ENCODE data around the gene KBTBD12.
"Not testable (repeated sequence)": the region's sequence is repeated elsewhere in the genome, so short reads cannot be mapped to it uniquely, and the experiment has no call there.

KBTBD12 gene

DNA sequence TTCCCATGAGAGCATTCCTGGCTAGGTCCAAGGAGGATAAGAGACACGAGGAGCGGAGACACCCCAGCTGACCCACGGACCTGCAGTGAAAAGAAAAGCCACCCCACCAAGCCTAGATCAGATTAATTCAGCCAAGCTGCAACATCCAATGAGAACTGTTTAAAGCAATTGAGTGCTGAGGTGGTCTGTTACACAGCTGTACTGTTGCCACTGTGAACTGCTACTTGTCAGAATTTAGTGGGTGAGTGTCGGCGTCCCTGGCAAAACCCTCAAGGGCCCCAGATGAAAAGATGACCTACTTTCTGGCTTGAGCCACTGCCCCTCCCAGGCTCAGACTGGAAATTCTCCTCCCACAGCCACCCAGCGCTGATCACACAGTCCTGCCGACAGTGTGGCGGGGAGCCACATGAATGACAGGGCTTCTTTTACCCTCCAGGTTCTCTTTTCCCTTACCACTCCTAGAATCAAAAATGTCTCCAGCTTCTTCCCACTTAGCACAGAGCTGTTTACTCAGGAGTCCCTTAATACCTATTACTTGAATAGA is 26.4 kb upstream of the KBTBD12 start:
- no peak overlapping the region for H3K4me3 ChIP-seq (ENCODE audit: low read depth, low read length)
- TF ChIP-seq, protein P1, sequence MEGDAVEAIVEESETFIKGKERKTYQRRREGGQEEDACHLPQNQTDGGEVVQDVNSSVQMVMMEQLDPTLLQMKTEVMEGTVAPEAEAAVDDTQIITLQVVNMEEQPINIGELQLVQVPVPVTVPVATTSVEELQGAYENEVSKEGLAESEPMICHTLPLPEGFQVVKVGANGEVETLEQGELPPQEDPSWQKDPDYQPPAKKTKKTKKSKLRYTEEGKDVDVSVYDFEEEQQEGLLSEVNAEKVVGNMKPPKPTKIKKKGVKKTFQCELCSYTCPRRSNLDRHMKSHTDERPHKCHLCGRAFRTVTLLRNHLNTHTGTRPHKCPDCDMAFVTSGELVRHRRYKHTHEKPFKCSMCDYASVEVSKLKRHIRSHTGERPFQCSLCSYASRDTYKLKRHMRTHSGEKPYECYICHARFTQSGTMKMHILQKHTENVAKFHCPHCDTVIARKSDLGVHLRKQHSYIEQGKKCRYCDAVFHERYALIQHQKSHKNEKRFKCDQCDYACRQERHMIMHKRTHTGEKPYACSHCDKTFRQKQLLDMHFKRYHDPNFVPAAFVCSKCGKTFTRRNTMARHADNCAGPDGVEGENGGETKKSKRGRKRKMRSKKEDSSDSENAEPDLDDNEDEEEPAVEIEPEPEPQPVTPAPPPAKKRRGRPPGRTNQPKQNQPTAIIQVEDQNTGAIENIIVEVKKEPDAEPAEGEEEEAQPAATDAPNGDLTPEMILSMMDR (IDR thresholded peaks at IDR 0.05; ENCODE audit: low read depth, low read length, missing control alignments): no peak
- in situ Hi-C loops (cut with HindIII; ENCODE audit: low sequenced_read_pairs): no loop called here
- DNase-seq (ENCODE audit: low read depth): no peak

DNA sequence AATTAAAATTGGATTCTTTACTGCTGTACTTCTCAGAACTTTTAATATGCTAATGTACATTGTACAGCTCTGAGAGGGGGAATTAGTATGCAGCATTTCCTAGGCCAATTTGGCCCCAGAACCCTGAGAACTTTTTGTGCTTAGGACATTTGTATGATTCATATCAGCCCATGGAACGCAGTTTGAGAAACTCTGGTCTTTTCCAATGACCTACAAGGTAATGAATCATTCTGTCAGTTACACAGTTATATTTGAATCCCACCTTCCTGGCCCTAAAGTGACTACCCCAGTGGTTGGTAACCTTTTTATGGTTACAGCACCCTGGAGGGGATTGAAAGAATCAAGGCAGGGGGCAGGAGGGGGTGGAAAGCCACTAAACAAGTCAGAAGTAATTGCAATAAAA is 25.6 kb upstream of the KBTBD12 start:
- H3K4me3 ChIP-seq (ENCODE audit: low read depth, low read length): no peak overlapping the region
- peak; percentile 90 for DNase-seq (ENCODE audit: low read depth)
- in situ Hi-C loops (cut with HindIII; ENCODE audit: low sequenced_read_pairs): no loop called here
- TF ChIP-seq, protein P1 (IDR thresholded peaks at IDR 0.05; ENCODE audit: low read depth, low read length, missing control alignments): no peak

DNA sequence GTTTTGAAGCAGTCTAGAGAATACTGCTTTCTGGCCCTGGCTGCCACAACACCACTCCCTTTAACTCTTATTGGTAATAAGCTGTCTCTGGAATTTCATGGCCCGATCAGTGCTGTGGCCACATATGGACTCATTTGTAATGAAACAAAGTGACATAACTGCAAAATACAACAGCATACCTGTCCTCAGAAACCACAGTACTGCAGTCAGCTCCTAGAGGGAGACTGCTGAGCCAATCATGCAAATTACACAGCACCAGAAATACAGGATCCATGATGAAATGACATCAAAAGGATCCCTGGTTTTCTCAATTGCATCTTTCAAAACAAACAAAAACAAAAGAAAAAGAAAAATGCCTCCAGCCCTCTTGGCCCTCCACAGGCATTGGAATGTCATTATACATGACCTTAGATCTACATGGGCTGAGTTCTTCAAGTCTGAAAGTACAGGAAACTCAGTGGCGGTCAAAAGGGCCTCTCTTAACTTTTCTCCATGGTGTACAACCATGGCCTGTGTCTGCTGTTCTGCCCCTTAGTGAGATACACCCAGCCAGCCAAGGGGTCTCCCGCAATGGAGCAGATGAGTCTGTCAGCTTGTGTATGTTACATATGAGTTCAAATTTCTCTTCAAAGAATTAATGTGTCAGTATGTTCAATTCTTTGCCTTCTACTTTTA is 24.9 kb upstream of the KBTBD12 start:
- TF ChIP-seq, protein P1 (IDR thresholded peaks at IDR 0.05; ENCODE audit: low read depth, low read length, missing control alignments): peak; percentile 47
- DNase-seq (ENCODE audit: low read depth): peak; percentile 47
- in situ Hi-C loops (cut with HindIII; ENCODE audit: low sequenced_read_pairs): no loop called here
- H3K4me3 ChIP-seq (ENCODE audit: low read depth, low read length): no peak overlapping the region

DNA sequence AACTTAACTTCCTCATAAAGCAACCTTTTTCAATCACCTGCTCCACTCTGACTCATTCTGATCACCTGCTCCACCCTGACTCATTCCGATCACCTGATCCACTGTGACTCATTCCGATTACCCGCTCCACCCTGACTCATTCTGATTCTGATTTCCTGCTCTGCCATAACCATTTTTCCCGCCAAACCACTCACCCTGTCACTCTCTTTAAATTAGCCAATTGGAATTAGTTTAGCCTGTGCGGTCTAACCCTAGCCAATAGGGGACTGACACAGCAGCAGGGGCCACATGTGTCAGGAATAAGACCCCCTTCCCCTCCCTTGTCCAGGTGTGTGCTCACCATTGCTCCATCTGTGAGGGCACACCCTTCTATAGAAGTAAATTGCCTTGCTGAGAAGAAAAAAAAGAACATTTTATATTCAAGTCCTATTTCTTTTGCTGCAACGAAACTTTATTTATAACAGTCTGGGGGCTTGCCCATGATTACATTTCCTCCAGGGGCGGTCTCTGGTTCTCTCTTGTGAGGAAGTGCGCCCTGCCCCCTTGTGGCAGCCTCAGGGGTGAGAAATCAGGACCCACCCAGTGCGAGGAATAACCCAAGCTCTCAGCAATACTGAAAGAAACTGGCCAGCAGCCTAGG is 24.3 kb upstream of the KBTBD12 start:
- in situ Hi-C loops (cut with HindIII; ENCODE audit: low sequenced_read_pairs); H3K4me3 ChIP-seq (ENCODE audit: low read depth, low read length); DNase-seq (ENCODE audit: low read depth): not testable (repeated sequence)

DNA sequence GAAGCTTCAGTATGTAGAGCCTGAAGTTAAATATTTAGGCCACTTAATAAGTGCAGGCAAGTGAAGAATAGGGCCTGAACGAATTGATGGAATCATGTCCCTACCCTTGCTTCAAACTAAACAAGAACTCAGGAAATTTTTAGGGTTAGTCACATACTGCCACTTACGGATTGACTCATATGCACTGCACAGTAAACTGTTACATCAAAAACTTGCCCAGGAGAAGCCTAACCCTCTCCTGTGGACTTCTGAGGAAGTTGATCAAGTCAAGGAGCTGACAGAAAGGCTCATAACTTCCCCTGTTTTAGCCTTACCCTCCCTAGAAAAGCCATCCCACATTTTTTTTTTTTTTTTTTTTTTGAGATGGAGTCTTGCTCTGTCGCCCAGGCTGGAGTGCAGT is 20.6 kb upstream of the KBTBD12 start:
- no peak overlapping the region for H3K4me3 ChIP-seq (ENCODE audit: low read depth, low read length)
- DNase-seq (ENCODE audit: low read depth): no peak
- in situ Hi-C loops (cut with HindIII; ENCODE audit: low sequenced_read_pairs): no loop called here
- TF ChIP-seq, protein P1 (IDR thresholded peaks at IDR 0.05; ENCODE audit: low read depth, low read length, missing control alignments): no peak

DNA sequence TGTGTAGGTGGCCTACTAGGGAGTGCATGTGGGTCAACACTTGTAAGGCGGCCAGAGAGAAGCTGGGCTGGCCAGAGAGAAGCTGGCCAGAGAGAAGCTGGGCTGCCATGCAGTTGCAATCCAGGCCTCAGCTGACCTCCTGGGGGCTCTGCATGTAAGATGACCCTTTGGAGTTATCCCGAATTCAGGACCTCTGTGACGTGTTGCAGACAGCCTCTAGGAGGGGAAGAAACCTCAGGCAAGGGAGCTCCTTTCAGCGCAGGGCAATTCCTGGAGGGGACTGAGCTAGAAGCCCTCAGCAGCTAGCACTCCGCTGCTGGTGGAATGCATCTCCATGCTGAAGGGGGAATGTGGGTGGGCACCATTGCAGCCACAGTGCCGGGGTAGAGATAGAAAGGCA is 15.8 kb upstream of the KBTBD12 start:
- H3K4me3 ChIP-seq (ENCODE audit: low read depth, low read length): no peak overlapping the region
- in situ Hi-C loops (cut with HindIII; ENCODE audit: low sequenced_read_pairs): no loop called here
- TF ChIP-seq, protein P1 (IDR thresholded peaks at IDR 0.05; ENCODE audit: low read depth, low read length, missing control alignments): no peak
- no peak for DNase-seq (ENCODE audit: low read depth)

DNA sequence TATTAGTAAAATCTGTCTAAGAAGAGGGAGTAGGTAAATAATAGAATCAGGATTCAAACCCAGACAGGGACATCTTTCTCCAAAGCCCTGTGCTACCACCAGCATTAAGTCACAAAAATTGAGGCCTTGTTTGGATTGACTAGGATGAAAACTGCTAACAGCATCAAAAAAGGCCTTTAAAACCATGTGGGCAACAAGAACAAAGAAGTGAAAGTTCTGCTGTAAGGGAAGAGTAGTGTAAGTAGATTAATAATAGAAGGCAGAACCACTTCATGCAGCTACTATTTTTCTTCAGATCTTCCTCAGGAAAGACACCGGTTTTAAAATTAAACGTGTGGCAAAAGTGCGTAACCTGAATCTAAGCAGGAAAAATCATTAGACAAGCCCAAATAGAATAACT is 15.3 kb upstream of the KBTBD12 start:
- DNase-seq (ENCODE audit: low read depth): no peak
- in situ Hi-C loops (cut with HindIII; ENCODE audit: low sequenced_read_pairs): no loop called here
- TF ChIP-seq, protein P1 (IDR thresholded peaks at IDR 0.05; ENCODE audit: low read depth, low read length, missing control alignments): no peak
- H3K4me3 ChIP-seq (ENCODE audit: low read depth, low read length): no peak overlapping the region

All from astrocyte of the cerebellum (primary cell).